GM12891 (cell line): Measurements from ENCODE around the gene TCP11L1.

ENCODE experiments used
- POLR2A ChIP-seq: IDR thresholded peaks from 2 replicates; pipeline ENCODE4 v1.6.1; 2011; ENCODE audit warnings: low read depth, low read length, control low read depth
- POLR2AphosphoS5 ChIP-seq: IDR thresholded peaks from 2 replicates; pipeline ENCODE4 v1.6.1; 2011; ENCODE audit warnings: low read depth, low read length, control low read depth
- TAF1 ChIP-seq: IDR thresholded peaks from 2 replicates; pipeline ENCODE4 v1.6.1; 2011; ENCODE audit warnings: low read depth, low read length, control low read depth

DNA sequence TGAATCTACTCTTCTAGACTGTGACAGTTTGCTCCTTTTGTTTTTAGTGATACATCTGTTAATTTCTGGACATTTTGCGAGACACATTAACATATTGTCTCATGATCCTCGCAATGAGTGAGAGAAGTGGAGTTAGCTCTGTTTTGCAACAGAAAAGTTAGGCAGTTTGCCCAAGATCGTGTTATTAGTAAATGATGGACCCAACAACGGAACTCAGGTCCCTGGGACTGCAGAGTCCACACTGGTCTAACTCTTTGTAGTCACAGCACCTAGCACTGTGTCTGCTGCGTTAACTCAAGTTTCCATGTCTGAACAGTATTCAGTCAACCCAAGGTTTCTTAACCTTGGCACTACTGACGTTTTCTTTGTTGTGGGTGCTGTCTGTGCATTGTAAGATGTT lies 20.5 kb upstream of the TCP11L1 start:
- no peak for TF ChIP-seq POLR2A
- TF ChIP-seq TAF1, result no peak
- no peak for TF ChIP-seq POLR2AphosphoS5
